Measurements from ENCODE around the gene ALDH1L2.

DNA sequence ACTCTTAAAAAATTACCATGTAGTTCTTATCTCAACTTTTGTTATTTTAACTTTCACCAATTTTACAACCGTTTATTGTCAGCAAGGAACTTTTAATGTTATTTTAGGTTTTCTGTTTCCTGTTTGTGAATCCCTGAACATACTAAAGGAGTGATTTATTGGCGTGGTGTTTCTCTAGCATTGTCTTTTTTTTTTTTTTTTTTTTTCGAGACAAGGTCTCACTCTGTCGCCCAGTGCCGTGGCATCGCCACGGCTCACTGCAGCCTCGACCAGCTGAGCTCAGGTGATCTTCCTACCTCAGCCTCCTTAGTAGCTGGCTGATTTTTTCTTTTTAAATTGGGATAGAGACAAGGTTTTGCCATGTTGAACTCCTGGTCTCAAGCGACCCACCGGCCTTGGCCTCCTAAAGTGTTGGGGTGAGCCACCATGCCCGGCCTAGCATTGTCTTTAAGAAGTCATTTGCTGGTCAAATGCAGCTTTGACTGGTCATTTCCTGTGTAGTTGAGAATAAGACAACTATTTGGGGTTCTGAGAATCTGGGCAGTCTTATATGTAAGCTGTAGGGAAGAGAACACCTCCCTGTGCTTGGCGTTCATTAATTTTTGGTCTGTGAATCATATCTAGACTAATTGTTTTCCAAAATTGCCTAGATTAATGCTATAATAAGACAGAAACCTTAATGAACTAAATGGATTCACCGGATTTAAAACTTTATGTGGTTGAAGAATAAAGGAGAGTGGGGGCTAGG, 25.4 kb upstream of the ALDH1L2 start:
- TF ChIP-seq, protein P1, sequence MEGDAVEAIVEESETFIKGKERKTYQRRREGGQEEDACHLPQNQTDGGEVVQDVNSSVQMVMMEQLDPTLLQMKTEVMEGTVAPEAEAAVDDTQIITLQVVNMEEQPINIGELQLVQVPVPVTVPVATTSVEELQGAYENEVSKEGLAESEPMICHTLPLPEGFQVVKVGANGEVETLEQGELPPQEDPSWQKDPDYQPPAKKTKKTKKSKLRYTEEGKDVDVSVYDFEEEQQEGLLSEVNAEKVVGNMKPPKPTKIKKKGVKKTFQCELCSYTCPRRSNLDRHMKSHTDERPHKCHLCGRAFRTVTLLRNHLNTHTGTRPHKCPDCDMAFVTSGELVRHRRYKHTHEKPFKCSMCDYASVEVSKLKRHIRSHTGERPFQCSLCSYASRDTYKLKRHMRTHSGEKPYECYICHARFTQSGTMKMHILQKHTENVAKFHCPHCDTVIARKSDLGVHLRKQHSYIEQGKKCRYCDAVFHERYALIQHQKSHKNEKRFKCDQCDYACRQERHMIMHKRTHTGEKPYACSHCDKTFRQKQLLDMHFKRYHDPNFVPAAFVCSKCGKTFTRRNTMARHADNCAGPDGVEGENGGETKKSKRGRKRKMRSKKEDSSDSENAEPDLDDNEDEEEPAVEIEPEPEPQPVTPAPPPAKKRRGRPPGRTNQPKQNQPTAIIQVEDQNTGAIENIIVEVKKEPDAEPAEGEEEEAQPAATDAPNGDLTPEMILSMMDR (IDR thresholded peaks at IDR 0.05): no peak
- TF ChIP-seq POLR2A (IDR thresholded peaks at IDR 0.05) (no peak), POLR2AphosphoS5 (IDR thresholded peaks at IDR 0.05) (no peak), EP300 (IDR thresholded peaks at IDR 0.05) (no peak)

Data from suprapubic skin (tissue), 4 donors.